NCI-H526 treated with DMSO at 0.1 percent for 48 hours (cell line): ENCODE data around the gene C2CD2.

Source experiments
- DNase-seq: peaks from one replicate; lab custom pipeline; 2025; lab: John Stamatoyannopoulos, UW

C2CD2 gene

DNA sequence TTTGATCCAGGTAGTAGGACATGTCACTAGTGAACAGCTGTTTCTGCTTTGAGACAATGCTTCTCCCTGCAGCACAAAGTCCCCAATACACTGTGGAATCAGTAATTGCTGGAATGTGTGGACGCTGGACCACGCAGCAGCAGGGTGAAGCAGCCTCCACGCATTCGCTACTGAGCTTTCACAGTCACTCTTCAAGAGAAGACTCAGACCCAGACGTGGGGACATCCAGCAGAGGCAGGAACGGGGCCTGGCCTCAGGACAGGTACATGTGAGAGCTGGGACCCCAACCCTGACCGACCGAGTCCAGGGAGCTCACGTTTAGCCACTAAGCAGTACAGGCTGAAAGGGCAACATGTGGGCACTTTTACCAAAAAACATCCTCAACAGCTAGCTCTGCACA, 40.6 kb downstream of the C2CD2 start:
- DNase-seq = no peak

DNA sequence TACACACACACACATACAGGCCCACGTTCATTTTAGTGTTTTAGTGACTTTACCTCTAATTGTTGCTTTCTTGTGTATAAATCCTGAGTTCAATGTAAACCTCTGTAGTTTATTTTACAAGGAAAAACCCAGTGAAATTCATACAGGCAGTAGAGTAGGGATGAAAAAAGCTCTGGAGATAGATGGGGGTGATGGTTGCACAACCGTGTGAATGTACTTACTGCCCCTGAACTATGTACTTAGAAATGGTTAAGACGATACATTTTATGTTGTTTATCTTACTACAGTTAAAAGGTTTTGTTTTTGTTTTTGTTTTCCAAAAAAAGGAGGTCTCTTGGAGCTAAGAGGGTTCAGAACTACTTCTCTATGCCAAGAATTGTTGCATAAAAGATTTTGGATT, 45.0 kb downstream of the C2CD2 start:
- DNase-seq = no peak

GRCh38 chr21:41907496-41908258, 46.1 kb downstream of the C2CD2 start:
- DNase-seq = no peak

DNA sequence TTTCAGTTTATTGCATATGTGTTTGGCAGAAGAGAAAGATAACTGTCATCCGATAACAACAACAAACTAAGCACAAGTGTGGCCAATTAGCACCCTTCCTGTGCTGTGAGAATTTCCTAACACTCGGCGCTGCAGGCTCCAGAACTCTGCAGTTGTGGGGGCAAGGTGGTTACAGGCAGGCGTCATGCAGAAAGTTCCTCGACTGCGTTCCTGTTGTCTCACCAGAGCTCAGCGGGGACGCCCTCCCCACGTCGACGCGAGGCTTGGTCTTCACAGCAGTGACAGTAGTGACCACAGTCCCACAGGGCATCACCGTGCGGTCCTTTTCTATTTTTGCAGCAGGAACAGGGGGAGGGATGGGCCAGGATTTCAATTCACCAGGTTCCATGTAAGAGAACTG, 47.0 kb downstream of the C2CD2 start:
- DNase-seq = no peak

DNA sequence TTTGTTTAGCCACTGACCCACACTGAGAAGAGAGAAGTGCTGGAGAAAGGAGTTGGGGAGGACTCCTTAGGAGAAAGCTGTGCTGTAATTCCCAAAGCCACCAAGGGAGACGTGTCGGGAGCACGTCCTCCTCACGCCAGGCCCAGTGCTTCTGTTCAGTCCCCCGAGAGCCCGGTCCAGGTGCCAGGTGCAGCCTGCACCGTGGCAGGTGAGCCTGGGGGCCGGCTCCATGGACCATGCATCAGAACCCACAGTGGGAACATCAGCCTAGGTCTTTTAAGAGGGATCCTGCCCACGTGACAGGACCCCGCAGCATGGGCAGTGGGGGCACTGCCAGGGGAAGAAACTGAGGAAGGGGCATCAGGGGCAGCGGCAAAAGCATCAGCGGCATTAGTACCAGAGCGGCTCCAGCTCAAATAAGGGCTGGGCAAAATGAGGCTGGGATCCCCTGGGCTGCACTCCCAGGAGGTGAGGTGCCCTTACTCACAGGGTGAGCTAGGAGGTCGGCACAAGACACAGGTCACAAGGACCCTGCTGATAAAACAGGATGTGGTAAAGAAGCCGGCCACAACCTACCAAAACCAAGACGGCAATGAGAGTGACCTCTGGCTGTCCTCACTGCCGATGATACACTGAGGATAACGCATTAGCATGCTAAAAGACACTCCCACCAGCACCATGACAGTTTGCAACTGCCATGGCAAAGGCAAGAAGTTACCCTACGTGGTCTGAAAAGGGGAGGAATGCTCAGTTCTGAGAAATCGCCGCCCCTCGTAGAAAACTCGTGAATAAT, 50.1 kb downstream of the C2CD2 start:
- no peak for DNase-seq

DNA sequence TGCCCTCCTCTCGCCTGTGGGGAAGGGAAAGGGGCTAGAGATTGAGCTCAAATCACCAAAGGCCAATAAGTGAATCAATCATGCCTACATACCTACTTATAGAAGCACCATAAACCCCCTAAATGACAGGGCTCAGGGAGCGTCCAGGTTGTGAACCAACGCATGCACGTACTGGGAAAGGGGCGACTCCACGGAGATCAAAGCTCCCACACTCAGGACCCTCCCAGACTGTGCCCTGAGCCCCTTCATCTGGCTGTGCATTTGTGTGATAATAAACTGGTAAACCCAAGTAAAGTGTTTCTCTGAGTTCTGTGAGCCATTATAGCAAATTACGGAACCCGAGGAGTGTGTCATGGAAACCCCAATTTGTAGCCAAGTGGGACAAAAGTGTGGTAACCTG, 50.9 kb downstream of the C2CD2 start:
- no peak for DNase-seq

GRCh38 chr21:41901782-41902181, 52.0 kb downstream of the C2CD2 start:
- DNase-seq = no peak

GRCh38 chr21:41901099-41901498, 52.7 kb downstream of the C2CD2 start:
- no peak for DNase-seq

DNA sequence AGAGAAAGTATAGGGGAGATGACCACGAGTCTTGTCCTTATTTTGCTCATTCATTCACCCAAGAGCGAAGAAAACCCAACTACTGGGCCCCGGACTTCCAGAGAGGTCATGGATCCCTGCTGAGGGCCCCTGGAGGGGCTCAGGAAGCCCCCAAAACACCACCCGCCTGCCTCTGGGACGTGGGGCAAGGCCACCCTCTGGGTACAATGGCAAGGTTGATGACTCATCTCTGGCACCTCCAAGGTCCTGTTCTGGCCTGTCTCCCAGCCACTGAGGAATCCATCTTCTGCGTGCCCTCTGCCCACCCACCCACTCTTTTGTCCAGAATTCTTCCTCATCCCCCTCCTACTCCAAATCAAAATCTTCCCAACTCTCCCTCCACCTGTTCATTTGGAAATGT, 53.4 kb downstream of the C2CD2 start:
- no peak for DNase-seq

- DNase-seq = no peak
Measured at GRCh38 chr21:41899426-41900202, 54.2 kb downstream of the C2CD2 start.

GRCh38 chr21:41898998-41899397, 54.8 kb downstream of the C2CD2 start:
- no peak for DNase-seq

GRCh38 chr21:41897700-41898099, 56.1 kb downstream of the C2CD2 start:
- no peak for DNase-seq

DNA sequence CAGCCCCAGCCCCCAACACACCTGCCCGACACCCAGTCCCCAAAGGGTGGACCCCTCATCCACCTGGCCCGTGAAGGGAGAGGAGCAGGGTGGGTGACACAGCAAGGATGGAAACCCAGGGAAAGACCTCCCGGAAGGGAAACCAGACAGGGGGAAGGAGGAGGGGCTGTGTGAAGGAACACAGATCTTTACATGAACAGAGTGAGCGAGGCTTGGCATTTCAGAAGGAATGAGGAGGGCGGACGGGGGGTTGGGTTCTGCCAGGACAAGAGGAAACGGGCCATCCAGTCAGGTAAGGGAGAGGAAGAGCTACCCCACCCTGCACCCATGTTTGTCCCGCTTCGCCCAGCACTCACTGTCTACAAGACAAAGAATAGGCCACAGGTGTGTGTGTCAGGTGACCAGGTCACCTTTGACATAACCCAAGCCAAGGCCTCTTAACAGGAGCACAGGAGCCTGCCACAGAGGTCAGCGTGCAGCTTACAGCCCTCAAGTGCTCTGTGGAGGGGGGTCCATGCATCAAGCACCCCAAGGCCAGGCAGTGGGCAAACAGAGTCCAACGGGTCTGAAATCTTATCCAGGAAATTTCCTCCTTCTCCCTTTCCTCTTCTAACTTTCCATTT, 56.7 kb downstream of the C2CD2 start:
- DNase-seq = no peak

GRCh38 chr21:41895643-41896493, 58.0 kb downstream of the C2CD2 start:
- no peak for DNase-seq

DNA sequence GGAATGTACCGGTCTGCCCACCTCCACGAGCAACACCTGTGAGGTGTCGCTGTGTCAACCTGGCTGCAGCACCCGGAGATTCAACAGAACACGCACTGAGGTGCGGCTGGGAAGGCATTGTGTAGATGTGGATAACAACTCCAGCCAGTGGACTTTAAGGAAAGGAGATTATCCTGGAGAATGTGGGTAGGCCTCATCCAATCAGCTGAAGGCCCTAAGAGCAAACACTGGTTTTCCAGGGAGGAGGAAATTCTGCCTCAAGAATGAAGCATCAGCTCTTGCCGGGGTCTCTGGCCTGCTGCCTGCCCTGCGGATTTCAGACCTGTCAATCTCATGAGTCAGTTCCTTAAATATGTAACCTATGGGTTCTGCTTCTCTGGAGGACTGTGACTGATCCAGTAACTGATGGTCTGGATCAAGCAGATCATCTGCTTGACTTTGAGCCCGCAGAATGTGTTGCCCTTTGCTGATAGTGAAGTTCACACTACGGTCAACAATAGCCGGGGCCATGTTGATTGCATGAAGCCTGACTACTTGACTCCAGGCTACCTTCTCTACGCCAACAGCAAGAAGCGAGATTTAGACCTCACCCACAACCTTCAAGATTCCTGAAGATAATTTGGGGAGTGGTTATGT, 58.8 kb downstream of the C2CD2 start:
- no peak for DNase-seq

GRCh38 chr21:41894511-41894910, 59.3 kb downstream of the C2CD2 start:
- no peak for DNase-seq

DNA sequence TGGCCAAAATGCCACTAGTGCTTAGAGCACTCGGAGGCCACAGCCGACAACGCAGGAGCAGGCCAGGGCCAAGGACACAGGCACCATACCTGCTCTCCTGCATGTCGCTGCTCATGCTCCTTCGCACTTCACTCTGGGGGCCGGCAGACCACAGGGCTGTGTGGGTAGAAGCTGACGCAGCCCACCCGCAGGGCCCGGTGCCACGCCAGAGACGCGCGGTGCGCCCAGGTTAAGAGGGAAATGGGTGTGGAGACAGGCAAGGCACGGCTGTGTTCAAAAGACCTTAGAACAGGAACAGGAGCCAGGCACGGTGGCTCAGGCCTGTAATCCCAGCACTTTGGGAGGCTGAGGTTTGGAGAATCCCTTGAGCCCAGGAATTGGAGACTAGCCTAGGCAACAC, 61.1 kb downstream of the C2CD2 start:
- no peak for DNase-seq

- DNase-seq = no peak
Measured at GRCh38 chr21:41891132-41891531, 62.7 kb downstream of the C2CD2 start.

- no peak for DNase-seq
Measured at GRCh38 chr21:41890355-41890754, 63.5 kb downstream of the C2CD2 start.

- no peak for DNase-seq
Measured at GRCh38 chr21:41888749-41889376, 65.0 kb downstream of the C2CD2 start.
